ENCODE data around the gene CD248. TPM values are rescaled to one million over a fixed set of nuclear protein-coding genes. Genes with fewer than 3 reads are reported as not detected.
A peak's percentile ranks its signal among the peaks of the same experiment; 100 is the strongest.

The CD248 gene
- total RNA-seq, 1 donor from 2014 or later = 0.22 TPM

- peak; percentile 98 for DNase-seq
- peak; percentile 76 for ATAC-seq (ENCODE audit: low read depth)
- H3K27me3 Mint-ChIP-seq = no peaks in the 10 kb centered on the region
- TF ChIP-seq CTCF (IDR thresholded peaks at IDR 0.05) = no peak
- peaks cover 32% of the 10 kb centered on the region for H3K4me1 Mint-ChIP-seq
- POLR2A ChIA-PET = interaction anchor here (0.6 to 3.8 kb wide), 27 partner anchors 9 to 1951 kb away, joined by 3 to 50 read pairs (median 6); partner anchors contain the start of genes BANF1, BRMS1, CCDC85B and CNIH2
- H3K4me3 Mint-ChIP-seq = peak within 1 kb of the TSS; percentile 90
- intact Hi-C loops (cut with micrococcal nuclease) = loop anchor here (1.0 to 5.0 kb wide), 10 partner anchors 10 to 1539 kb away; partner anchors contain the start of genes CFL1, CNIH2, FIBP and KAT5
- H3K36me3 Mint-ChIP-seq (ENCODE audit: low read depth) = peaks cover 53% of the 10 kb centered on the region
- H3K9me3 Mint-ChIP-seq = no peaks in the 10 kb centered on the region
- CTCF ChIA-PET = interaction anchor here (0.7 to 2.4 kb wide), 2 partner anchors 13 to 952 kb away, joined by 3 to 14 read pairs; no protein-coding TSS in a partner anchor
- peak within 1 kb of the TSS; percentile 97 for H3K27ac Mint-ChIP-seq
These were observed 48.4 kb downstream of the CD248 start, which contains the start of gene RAB1B for GRCh38 chr11:66268244-66268951. Gene RAB1B (plus strand): TSS chr11:66268639. CDS start chr11:66268680, 41 bp downstream.

- Mint-ChIP-seq H3K4me1 (peaks cover 32% of the 10 kb centered on the region), H3K36me3 (ENCODE audit: low read depth) (peaks cover 53% of the 10 kb centered on the region), H3K9me3 (no peaks in the 10 kb centered on the region), H3K27me3 (no peaks in the 10 kb centered on the region), H3K4me3 (peak overlapping the region; percentile 90), H3K27ac (peak overlapping the region; percentile 97)
- intact Hi-C loops (cut with micrococcal nuclease) = loop anchor here (1.0 to 5.0 kb wide), 11 partner anchors 11 to 1540 kb away; partner anchors contain the start of genes CFL1, CNIH2, FIBP and KAT5
- ChIA-PET CTCF (interaction anchor here (0.7 to 2.4 kb wide), 3 partner anchors 11 to 951 kb away, joined by 3 to 14 read pairs (median 6); no protein-coding TSS in a partner anchor), POLR2A (interaction anchor here (0.6 to 3.8 kb wide), 29 partner anchors 10 to 1950 kb away, joined by 3 to 50 read pairs (median 5); partner anchors contain the start of genes BANF1, BRMS1, CCDC85B and CFL1)
- ATAC-seq (ENCODE audit: low read depth) = peak; percentile 66
- no peak for TF ChIP-seq CTCF (IDR thresholded peaks at IDR 0.05)
- peak; percentile 81 for DNase-seq
These were observed 49.2 kb downstream of the CD248 start for GRCh38 chr11:66267379-66268243.

- CTCF ChIA-PET = interaction anchor here (1.0 to 2.4 kb wide), 2 partner anchors 11 to 15 kb away, joined by 6 to 14 read pairs; no protein-coding TSS in a partner anchor
- Mint-ChIP-seq H3K27me3 (no peaks in the 10 kb centered on the region), H3K9me3 (no peaks in the 10 kb centered on the region), H3K27ac (peak overlapping the region; percentile 97), H3K4me3 (peak overlapping the region; percentile 90), H3K36me3 (ENCODE audit: low read depth) (peaks cover 53% of the 10 kb centered on the region), H3K4me1 (peaks cover 32% of the 10 kb centered on the region)
- ATAC-seq (ENCODE audit: low read depth) = no peak
- POLR2A ChIA-PET = interaction anchor here (0.8 to 3.8 kb wide), 16 partner anchors 14 to 475 kb away, joined by 3 to 50 read pairs (median 6); partner anchors contain the start of genes BANF1, CCDC85B, CFL1 and EIF1AD
- no peak for DNase-seq
- intact Hi-C loops (cut with micrococcal nuclease) = loop anchor here (1.0 to 5.0 kb wide), 4 partner anchors 45 to 1540 kb away; partner anchors contain the start of genes KAT5 and PC
- TF ChIP-seq CTCF (IDR thresholded peaks at IDR 0.05) = no peak
These were observed 49.8 kb downstream of the CD248 start for GRCh38 chr11:66267039-66267378.

DNA sequence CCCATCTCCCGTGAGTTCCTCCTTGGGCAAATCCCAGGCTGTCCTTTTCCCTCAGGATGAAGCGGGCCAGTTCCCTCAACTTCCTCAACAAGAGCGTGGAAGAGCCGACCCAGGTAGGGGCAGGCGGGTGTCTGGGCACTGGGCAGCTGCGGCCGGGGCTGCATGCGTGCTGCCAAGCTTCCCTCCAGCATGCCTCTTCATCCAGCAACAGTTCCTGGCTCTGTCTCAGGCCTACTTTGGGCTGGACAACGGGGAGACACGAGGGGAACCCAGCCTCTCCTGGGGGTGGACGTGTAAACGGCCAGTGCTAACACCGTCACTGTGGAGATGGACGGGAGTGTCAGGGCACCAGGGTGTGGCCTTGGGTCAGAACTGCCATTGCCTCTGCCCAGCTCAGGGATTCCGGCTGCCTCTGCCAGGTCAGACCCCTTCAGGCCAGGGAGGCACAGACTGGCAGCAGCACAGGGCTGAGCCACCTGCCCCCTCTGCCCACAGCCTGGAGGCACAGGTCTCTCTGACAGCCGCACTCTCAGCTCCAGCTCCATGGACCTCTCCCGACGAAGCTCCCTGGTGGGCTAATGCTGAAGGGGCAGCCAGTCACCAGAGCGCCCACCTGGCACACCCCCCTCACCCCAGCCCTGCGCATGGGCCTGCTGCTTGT lies 50.3 kb downstream of the CD248 start:
- intact Hi-C loops (cut with micrococcal nuclease) = loop anchor here (1.0 to 5.0 kb wide), 4 partner anchors 44 to 1541 kb away; partner anchors contain the start of genes KAT5 and PC
- ATAC-seq (ENCODE audit: low read depth) (no peak), DNase-seq (no peak)
- Mint-ChIP-seq H3K9me3 (no peaks in the 10 kb centered on the region), H3K4me3 (peak overlapping the region; percentile 90), H3K36me3 (ENCODE audit: low read depth) (peaks cover 51% of the 10 kb centered on the region), H3K27me3 (no peaks in the 10 kb centered on the region), H3K27ac (peak overlapping the region; percentile 97), H3K4me1 (peaks cover 30% of the 10 kb centered on the region)
- ChIA-PET POLR2A (interaction anchor here (2.8 kb wide), 1 partner anchor 23 kb away, joined by 42 read pairs; the partner anchor contains the start of genes TMEM151A and YIF1A), CTCF (interaction anchor here (1.0 kb wide), 1 partner anchor 10 kb away, joined by 6 read pairs; no protein-coding TSS in a partner anchor)
- no peak for TF ChIP-seq CTCF (IDR thresholded peaks at IDR 0.05)

All from activated B cell treated with CpG ODN at 0.5 μM for 24 hours (primary cell).